Mucosa of gallbladder (tissue), 1 donor: ENCODE results near the gene ACAA2. TPM values are rescaled to one million over a fixed set of nuclear protein-coding genes. Genes with fewer than 3 reads are reported as not detected.
"Not testable (repeated sequence)": the region's sequence is repeated elsewhere in the genome, so short reads cannot be mapped to it uniquely, and the experiment has no call there.

Source experiments
- DNase-seq: peaks from one replicate; pipeline ENCODE4 v3.0.0-alpha.2; 2020; ENCODE audit warnings: low spot score
- total RNA-seq: library from RNA; stranded (reverse); gene quantifications from one replicate; pipeline ENCODE4 v1.2.1, GENCODE V29; 2021
- donor health status: DM: no; HTN: no; CAD: no.

ACAA2 gene
- total RNA-seq, 1 donor from 2014 or later: 84.2 TPM

- no peak for DNase-seq
These were observed 32.5 kb upstream of the ACAA2 start for GRCh38 chr18:49845629-49846360.

- DNase-seq: no peak
These were observed 31.6 kb upstream of the ACAA2 start for GRCh38 chr18:49844903-49845302.

GRCh38 chr18:49843778-49844625, 30.7 kb upstream of the ACAA2 start:
- DNase-seq: no peak

- DNase-seq: no peak
These were observed 29.8 kb upstream of the ACAA2 start for GRCh38 chr18:49843131-49843530.

- no peak for DNase-seq
These were observed 29.3 kb upstream of the ACAA2 start for GRCh38 chr18:49842656-49843055.

GRCh38 chr18:49841236-49842217, 28.2 kb upstream of the ACAA2 start:
- no peak for DNase-seq

- DNase-seq: no peak
These were observed 25.7 kb upstream of the ACAA2 start for GRCh38 chr18:49839012-49839411.

GRCh38 chr18:49838381-49838780, 25.0 kb upstream of the ACAA2 start:
- no peak for DNase-seq

GRCh38 chr18:49837889-49838288, 24.6 kb upstream of the ACAA2 start:
- no peak for DNase-seq

GRCh38 chr18:49837316-49837835, 24.0 kb upstream of the ACAA2 start:
- DNase-seq: not testable (repeated sequence)

GRCh38 chr18:49835405-49835804, 22.1 kb upstream of the ACAA2 start:
- no peak for DNase-seq

- no peak for DNase-seq
These were observed 20.9 kb upstream of the ACAA2 start for GRCh38 chr18:49834258-49834657.

- no peak for DNase-seq
These were observed 20.5 kb upstream of the ACAA2 start for GRCh38 chr18:49833814-49834213.

GRCh38 chr18:49832221-49832647, 18.9 kb upstream of the ACAA2 start:
- DNase-seq: no peak

- DNase-seq: no peak
These were observed 14.7 kb upstream of the ACAA2 start for GRCh38 chr18:49827996-49828395.

- no peak for DNase-seq
These were observed 6.7 kb upstream of the ACAA2 start for GRCh38 chr18:49819823-49820671.

GRCh38 chr18:49819071-49819662, 5.8 kb upstream of the ACAA2 start:
- DNase-seq: no peak

- DNase-seq: peak; percentile 51
These were observed 4.6 kb upstream of the ACAA2 start for GRCh38 chr18:49817947-49818346.

GRCh38 chr18:49815927-49816326, 2.6 kb upstream of the ACAA2 start:
- DNase-seq: no peak

- DNase-seq: peak; percentile 55
These were observed 790 bp upstream of the ACAA2 start for GRCh38 chr18:49814147-49814499.

- peak; percentile 25 for DNase-seq
These were observed 339 bp downstream of the ACAA2 start for GRCh38 chr18:49813069-49813318.
